ENCODE data around the gene ERCC2. TPM values are rescaled to one million over a fixed set of nuclear protein-coding genes. Genes with fewer than 3 reads are reported as not detected.
"Not testable (repeated sequence)": the region's sequence is repeated elsewhere in the genome, so short reads cannot be mapped to it uniquely, and the experiment has no call there.

Gene ERCC2
- total RNA-seq, 1 donor from 2014 or later: 44.7 TPM

DNA sequence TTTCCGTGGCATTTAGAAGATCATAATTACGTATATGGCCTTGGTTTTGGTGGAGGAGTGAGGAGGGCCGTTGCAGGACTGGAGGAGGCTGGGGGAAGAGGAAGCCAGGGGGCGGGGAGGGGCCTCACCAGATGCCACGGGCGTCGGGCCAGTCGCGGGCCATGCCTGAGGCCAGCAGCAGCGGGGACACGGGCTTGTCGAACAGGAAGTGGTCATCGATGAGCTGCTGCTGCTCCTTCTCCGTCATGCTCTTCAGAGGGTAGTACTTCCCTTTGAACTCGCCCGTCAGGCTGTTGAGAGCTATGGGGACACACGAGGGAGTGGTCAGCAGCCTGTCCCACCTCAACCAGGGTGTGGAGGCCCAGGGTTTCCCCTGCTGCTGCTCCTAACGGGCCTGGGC, 58.8 kb downstream of the ERCC2 start:
- Mint-ChIP-seq H3K9me3 (ENCODE audit: unreplicated experiment) (no peaks in the 10 kb centered on the region), H3K4me3 (ENCODE audit: unreplicated experiment) (no peak overlapping the region), H3K36me3 (ENCODE audit: low read depth, unreplicated experiment) (no peaks in the 10 kb centered on the region), H3K27ac (ENCODE audit: unreplicated experiment) (no peak overlapping the region), H3K27me3 (ENCODE audit: low read depth, unreplicated experiment) (peaks cover 24% of the 10 kb centered on the region), H3K4me1 (ENCODE audit: low read depth, unreplicated experiment) (no peaks in the 10 kb centered on the region)
- H3K4me3 ChIP-seq (ENCODE audit: insufficient read depth, low read depth, low read length): no peak overlapping the region
- H3K36me3 ChIP-seq (ENCODE audit: insufficient read depth, low read length): no peaks in the 10 kb centered on the region
- no peak overlapping the region for H2AFZ ChIP-seq (ENCODE audit: low read depth, low read length)
- FAIRE-seq (no peak), DNase-seq (ENCODE audit: low read depth) (no peak)
- peaks cover 6% of the 10 kb centered on the region for H3K27me3 ChIP-seq (ENCODE audit: insufficient read depth, low read length)
- no peak overlapping the region for H3K27ac ChIP-seq (ENCODE audit: low read depth, low read length)
- TF ChIP-seq, protein P1, sequence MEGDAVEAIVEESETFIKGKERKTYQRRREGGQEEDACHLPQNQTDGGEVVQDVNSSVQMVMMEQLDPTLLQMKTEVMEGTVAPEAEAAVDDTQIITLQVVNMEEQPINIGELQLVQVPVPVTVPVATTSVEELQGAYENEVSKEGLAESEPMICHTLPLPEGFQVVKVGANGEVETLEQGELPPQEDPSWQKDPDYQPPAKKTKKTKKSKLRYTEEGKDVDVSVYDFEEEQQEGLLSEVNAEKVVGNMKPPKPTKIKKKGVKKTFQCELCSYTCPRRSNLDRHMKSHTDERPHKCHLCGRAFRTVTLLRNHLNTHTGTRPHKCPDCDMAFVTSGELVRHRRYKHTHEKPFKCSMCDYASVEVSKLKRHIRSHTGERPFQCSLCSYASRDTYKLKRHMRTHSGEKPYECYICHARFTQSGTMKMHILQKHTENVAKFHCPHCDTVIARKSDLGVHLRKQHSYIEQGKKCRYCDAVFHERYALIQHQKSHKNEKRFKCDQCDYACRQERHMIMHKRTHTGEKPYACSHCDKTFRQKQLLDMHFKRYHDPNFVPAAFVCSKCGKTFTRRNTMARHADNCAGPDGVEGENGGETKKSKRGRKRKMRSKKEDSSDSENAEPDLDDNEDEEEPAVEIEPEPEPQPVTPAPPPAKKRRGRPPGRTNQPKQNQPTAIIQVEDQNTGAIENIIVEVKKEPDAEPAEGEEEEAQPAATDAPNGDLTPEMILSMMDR (IDR thresholded peaks at IDR 0.05; ENCODE audit: insufficient read depth, low read depth, low read length): no peak
- no peak for TF ChIP-seq EZH2 (IDR thresholded peaks at IDR 0.05; ENCODE audit: insufficient read depth, low read length)
- no peaks in the 10 kb centered on the region for H4K20me1 ChIP-seq (ENCODE audit: insufficient read depth, low read length)
- no peaks in the 10 kb centered on the region for H3K4me1 ChIP-seq (ENCODE audit: insufficient read depth, low read length)
- H3K9ac ChIP-seq (ENCODE audit: low read length): no peak overlapping the region
- H3K4me2 ChIP-seq (ENCODE audit: low read length): no peak overlapping the region
- H3K9me3 ChIP-seq (ENCODE audit: insufficient read depth, low read depth, low read length): no peaks in the 10 kb centered on the region
- H3K79me2 ChIP-seq (ENCODE audit: insufficient read depth, low read length): no peaks in the 10 kb centered on the region

DNA sequence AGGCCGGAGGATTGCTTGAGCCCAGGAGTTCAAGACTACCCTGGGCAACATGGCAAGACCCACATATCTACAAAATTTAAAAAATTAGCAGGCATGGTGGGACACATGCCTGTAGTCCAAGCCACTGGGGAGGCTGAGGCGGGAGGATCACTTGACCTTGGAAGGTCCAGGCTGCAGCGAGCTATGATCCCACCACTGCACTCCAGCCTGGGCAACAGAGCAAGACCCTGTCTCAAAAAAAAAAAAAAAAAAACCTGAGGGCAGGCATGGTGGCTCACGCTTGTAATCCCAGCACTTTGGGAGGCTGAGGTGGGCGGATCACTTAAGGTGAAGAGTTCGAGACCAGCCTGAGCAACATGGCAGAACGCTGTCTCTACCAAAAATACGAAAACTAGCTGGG, 61.1 kb downstream of the ERCC2 start:
- H3K27ac Mint-ChIP-seq (ENCODE audit: unreplicated experiment); H3K36me3 ChIP-seq (ENCODE audit: insufficient read depth, low read length); H3K9ac ChIP-seq (ENCODE audit: low read length); H3K4me2 ChIP-seq (ENCODE audit: low read length); H3K9me3 Mint-ChIP-seq (ENCODE audit: unreplicated experiment); H3K4me3 Mint-ChIP-seq (ENCODE audit: unreplicated experiment); H3K4me1 ChIP-seq (ENCODE audit: insufficient read depth, low read length); H3K9me3 ChIP-seq (ENCODE audit: insufficient read depth, low read depth, low read length); H3K79me2 ChIP-seq (ENCODE audit: insufficient read depth, low read length); H4K20me1 ChIP-seq (ENCODE audit: insufficient read depth, low read length); H3K27ac ChIP-seq (ENCODE audit: low read depth, low read length); FAIRE-seq; H3K4me1 Mint-ChIP-seq (ENCODE audit: low read depth, unreplicated experiment); H3K36me3 Mint-ChIP-seq (ENCODE audit: low read depth, unreplicated experiment); H2AFZ ChIP-seq (ENCODE audit: low read depth, low read length); DNase-seq (ENCODE audit: low read depth); H3K27me3 ChIP-seq (ENCODE audit: insufficient read depth, low read length); H3K4me3 ChIP-seq (ENCODE audit: insufficient read depth, low read depth, low read length): not testable (repeated sequence)
- peaks cover 12% of the 10 kb centered on the region for H3K27me3 Mint-ChIP-seq (ENCODE audit: low read depth, unreplicated experiment)

DNA sequence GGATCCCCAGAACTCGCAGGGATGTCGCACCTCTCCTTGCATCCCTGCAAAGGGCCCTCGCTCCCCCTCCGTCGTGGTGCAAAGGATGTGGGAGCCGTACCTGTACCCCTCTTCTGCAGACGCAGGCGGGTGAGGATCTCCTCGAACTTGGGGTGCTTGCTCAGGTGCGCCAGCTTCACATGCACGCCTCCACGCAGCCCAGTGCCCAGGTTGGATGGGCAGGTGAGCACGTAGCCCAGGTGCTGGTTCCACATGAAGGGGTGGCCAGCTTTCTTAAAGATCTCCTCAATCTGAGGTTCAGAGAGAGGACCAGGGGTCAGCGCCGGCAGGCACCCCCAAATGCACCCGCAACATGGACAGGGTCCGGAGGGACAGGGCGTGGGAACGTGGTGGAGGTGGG, 63.0 kb downstream of the ERCC2 start:
- H3K36me3 Mint-ChIP-seq (ENCODE audit: low read depth, unreplicated experiment): peaks cover 7% of the 10 kb centered on the region
- no peak overlapping the region for H3K27ac Mint-ChIP-seq (ENCODE audit: unreplicated experiment)
- peaks cover 2% of the 10 kb centered on the region for H3K4me1 Mint-ChIP-seq (ENCODE audit: low read depth, unreplicated experiment)
- Histone ChIP-seq H3K27me3 (ENCODE audit: insufficient read depth, low read length) (no peaks in the 10 kb centered on the region), H3K9me3 (ENCODE audit: insufficient read depth, low read depth, low read length) (no peaks in the 10 kb centered on the region), H3K9ac (ENCODE audit: low read length) (no peak overlapping the region), H2AFZ (ENCODE audit: low read depth, low read length) (no peak overlapping the region), H3K4me2 (ENCODE audit: low read length) (no peak overlapping the region), H3K36me3 (ENCODE audit: insufficient read depth, low read length) (no peaks in the 10 kb centered on the region), H3K4me3 (ENCODE audit: insufficient read depth, low read depth, low read length) (no peak overlapping the region), H3K4me1 (ENCODE audit: insufficient read depth, low read length) (peaks cover 3% of the 10 kb centered on the region), H3K27ac (ENCODE audit: low read depth, low read length) (no peak overlapping the region), H3K79me2 (ENCODE audit: insufficient read depth, low read length) (no peaks in the 10 kb centered on the region), H4K20me1 (ENCODE audit: insufficient read depth, low read length) (peaks cover 4% of the 10 kb centered on the region)
- H3K27me3 Mint-ChIP-seq (ENCODE audit: low read depth, unreplicated experiment): no peaks in the 10 kb centered on the region
- H3K4me3 Mint-ChIP-seq (ENCODE audit: unreplicated experiment): no peak overlapping the region
- TF ChIP-seq EZH2 (IDR thresholded peaks at IDR 0.05; ENCODE audit: insufficient read depth, low read length): no peak
- TF ChIP-seq, protein P1 (IDR thresholded peaks at IDR 0.05; ENCODE audit: insufficient read depth, low read depth, low read length): no peak
- FAIRE-seq (no peak), DNase-seq (ENCODE audit: low read depth) (no peak)
- H3K9me3 Mint-ChIP-seq (ENCODE audit: unreplicated experiment): no peaks in the 10 kb centered on the region
